ES-I3 (cell line): ENCODE results near the gene EPHB1.
"Not testable (repeated sequence)": the region's sequence is repeated elsewhere in the genome, so short reads cannot be mapped to it uniquely, and the experiment has no call there.

Source experiments
- H3K36me3 ChIP-seq: 2 replicates; pipeline ENCODE4 v1.6.1; 2013; ENCODE audit warnings: mild to moderate bottlenecking, low read length, control low read depth, moderate library complexity; ENCODE audit not compliant: insufficient read depth
- H3K4me1 ChIP-seq: 2 replicates; pipeline ENCODE4 v1.6.1; 2013; ENCODE audit warnings: mild to moderate bottlenecking, control low read depth, low read length; ENCODE audit not compliant: insufficient read depth
- H3K9ac ChIP-seq: 2 replicates; pipeline ENCODE4 v1.6.1; 2013; ENCODE audit warnings: low read depth, mild to moderate bottlenecking, low read length, moderate library complexity
- H3K9me3 ChIP-seq: 2 replicates; pipeline ENCODE4 v1.6.1; 2013; ENCODE audit warnings: mild to moderate bottlenecking, low read length, moderate library complexity; ENCODE audit not compliant: control insufficient read depth, insufficient read depth

EPHB1 gene

DNA sequence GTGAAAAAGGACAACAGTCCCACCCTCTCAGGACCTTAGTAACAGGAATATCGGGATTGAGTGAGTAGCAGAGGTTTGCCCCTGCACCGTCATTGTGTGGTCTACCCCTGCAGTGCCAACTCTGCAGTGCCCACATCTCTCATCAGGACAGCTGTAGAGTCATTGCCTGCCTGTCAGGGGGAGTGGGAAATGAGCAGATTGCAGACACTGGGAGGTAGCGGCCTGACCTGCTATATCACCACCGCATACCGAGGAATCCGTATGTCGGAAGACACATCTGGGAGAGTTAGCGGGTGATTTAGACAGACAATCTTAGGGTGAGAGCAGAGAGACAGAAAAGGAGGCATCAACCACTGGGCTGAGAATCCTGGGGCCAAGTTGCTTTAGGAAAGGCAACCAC, 218.1 kb downstream of the EPHB1 start:
- Histone ChIP-seq H3K36me3 (no peaks in the 10 kb centered on the region), H3K9ac (no peak overlapping the region), H3K9me3 (no peaks in the 10 kb centered on the region), H3K4me1 (peaks cover 5% of the 10 kb centered on the region; the same call in 1 of the 2 replicates)

DNA sequence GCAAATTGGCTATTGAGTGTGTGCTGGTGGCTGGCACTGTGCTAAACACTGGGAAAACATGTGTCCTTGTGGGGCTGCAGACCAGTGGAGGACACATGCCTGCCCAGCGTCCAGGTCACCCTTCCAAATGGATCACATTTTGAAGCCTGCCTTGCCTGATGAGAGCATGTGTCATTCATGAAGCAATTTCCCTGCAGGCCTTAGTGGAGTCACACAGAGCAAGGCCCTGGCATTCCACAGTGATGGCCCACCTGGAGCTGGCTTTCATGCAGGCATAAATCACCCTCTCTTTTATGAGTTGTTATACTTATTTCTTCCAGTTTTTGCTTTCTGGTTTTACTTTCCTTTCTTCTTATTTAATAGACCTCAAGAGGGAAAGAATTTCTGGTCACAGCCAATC, 219.5 kb downstream of the EPHB1 start:
- Histone ChIP-seq H3K9ac (no peak overlapping the region), H3K9me3 (no peaks in the 10 kb centered on the region), H3K4me1 (peaks cover 9% of the 10 kb centered on the region; the same call in 1 of the 2 replicates), H3K36me3 (no peaks in the 10 kb centered on the region)

DNA sequence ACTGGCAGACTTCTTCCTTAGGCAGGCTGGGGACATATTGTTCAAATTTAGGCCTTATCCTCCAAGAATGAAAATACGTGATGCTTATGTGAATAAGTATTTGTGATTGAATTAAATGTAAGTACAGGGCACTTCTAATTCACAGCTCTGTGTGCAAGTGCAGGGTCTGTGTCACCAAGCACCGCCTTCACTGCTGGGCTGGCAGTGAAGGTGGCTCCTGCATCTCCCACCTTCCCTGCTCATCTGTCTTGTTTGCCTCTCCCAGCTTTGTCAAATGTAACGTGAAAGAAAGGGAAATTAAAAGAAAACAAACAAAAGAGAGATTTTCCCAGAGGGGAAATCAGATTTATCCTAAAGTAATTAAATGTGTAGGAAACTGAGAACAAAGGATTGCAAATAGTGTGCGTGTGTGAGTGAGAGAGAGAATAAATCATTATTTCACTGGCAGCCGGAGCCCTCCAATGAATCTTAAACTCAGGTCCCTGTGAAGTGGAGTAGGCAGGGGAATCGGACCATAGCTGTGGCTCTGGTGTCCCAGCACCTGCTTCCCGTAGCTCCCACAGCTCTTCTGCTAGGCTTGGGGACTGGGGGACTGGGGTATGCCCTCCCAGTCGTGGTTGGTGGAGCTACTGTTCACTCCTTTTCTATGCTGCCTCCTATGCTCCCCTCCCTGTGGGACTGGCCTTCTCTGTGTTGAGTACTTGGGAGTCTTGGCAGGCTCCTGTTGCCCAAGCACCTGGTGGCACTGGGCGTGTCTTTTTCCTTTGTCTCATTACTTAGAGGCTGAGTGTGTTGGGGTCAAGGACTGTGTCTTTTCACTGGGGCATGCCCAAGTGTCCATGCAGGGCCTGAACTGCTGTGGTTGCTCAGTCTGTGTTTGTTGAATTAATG, 222.2 kb downstream of the EPHB1 start:
- Histone ChIP-seq H3K36me3 (no peaks in the 10 kb centered on the region), H3K9me3 (no peaks in the 10 kb centered on the region), H3K9ac (no peak overlapping the region), H3K4me1 (peaks cover 9% of the 10 kb centered on the region; the same call in 1 of the 2 replicates)

DNA sequence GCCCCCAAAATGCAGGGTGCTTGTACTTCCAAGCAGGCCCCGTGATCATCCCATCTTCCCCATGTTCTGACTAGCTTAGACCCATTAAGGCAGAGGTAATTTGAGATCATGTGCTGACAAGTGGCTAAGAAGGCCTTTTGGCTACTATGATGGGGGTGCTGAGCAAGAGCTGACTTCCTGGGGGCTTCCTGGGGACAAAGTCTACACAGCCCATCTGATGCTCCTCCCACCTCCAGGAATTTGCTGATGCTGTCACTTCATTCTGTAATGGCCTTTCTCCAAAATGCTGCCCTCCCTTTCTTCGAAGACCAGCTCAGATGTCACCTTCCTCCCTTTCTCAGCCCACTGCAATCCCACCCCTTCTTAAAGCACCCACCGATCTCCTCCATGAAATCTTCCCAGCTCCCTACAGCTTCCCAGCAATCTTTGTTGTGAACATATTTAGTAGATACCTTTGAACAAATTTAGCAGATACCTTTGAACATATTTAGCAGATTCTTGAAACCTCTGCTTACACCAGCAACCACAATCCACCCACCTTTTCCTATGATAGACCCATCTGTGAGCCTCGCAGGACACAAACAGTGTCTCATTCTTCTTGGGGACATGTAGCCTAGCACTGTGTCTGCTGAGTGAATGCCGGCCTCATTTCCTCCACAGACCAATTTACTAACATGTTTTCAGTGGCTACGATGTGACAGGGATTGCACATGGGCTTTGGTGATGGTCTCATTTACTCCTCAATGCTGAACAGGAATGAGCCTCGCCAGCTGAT, 223.3 kb downstream of the EPHB1 start:
- no peaks in the 10 kb centered on the region for H3K9me3 ChIP-seq
- no peak overlapping the region for H3K9ac ChIP-seq
- peaks cover 9% of the 10 kb centered on the region; the same call in 1 of the 2 replicates for H3K4me1 ChIP-seq
- no peaks in the 10 kb centered on the region for H3K36me3 ChIP-seq

DNA sequence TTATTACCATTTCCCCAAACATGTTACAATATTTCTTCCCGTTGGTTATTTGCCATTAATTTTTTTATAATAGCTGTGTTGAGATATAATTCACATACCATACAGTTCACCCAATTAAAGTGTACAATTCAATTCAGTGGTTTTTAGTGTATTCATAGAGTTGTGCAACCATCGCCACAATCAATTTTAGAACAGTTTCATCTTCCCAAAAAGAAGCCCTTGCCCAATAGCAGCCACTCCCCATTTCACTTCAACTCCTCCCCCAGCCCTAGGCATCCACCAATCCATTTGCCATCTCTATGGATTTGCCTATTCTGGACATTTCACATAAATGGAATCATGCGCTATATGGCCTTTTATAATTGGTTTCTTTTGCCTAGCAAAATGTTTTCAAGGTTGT, 225.1 kb downstream of the EPHB1 start:
- Histone ChIP-seq H3K4me1 (peaks cover 9% of the 10 kb centered on the region; the same call in 1 of the 2 replicates), H3K9me3 (no peaks in the 10 kb centered on the region), H3K9ac (no peak overlapping the region)

DNA sequence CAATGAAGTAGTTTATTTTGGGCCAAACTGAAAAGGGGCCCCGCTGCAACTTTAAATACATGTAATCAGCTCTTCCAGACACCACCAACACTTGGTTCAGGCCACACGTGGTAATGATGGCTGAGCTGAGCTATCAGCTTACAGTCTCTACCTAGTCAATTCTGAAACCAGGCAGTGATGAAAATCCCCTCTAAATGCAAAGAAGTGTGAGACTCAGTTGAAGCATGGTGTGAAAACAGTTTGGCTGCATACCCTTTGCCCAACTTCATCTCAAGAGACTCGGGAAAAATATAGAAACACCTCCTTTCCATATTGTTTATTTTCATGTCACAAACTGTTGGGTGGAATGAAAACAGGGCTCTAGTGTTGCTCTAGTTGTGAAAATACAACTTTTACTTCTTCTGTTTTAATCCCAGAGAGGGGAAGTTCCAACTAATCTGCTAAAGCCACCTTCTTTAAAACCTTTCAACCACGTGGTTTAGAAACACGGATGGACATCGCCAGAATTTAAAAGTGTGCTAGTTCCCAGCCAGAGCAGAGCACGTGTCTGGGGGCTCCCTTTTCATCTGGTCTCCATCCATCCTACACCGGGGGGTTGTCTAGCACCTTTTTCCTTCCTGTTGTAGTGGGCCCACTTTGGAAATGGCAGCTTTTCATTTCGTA, 229.1 kb downstream of the EPHB1 start:
- Histone ChIP-seq H3K9me3 (no peaks in the 10 kb centered on the region), H3K4me1 (no peaks in the 10 kb centered on the region), H3K9ac (no peak overlapping the region), H3K36me3 (no peaks in the 10 kb centered on the region)

More for the DNA sequence above, 225.1 kb downstream of the EPHB1 start:
- no peaks in the 10 kb centered on the region for H3K36me3 ChIP-seq

DNA sequence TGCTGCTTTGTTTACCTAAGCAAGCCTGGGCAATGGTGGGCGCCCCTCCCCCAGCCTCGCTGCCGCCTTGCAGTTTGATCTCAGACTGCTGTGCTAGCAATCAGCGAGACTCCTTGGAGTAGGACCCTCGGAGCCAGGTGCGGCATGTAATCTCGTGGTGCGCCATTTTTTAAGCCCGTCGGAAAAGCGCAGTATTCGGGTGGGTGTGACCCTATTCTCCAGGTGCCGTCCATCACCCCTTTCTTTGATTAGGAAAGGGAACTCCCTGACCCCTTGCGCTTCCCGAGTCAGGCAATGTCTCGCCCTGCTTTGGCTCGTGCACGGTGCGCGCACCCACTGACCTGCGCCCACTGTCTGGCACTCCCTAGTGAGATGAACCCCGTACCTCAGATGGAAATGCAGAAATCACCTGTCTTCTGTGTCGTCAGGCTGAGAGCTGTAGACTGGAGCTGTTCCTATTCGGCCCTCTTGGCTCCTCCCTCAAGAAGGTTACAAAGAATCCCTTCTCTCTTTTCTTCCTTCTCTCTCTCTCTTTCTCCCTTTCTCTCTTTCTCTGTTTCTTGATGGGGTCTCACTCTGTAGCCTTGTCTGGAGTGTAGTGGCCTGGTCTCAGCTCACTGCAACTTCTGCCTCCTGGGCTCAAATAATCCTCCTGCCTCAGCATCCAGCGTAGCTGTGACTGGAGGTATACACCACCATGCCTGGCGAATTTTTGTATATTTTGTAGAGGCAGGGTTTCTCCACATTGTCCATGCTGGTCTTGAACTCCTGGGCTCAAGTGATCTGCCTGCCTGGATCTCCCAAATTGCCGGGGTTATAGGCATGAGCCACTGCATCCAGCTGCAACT, 235.9 kb downstream of the EPHB1 start:
- H3K4me1 ChIP-seq, H3K9me3 ChIP-seq, H3K36me3 ChIP-seq: not testable (repeated sequence)
- H3K9ac ChIP-seq = peak overlapping the region; percentile 60; the same call in 1 of the 2 replicates

DNA sequence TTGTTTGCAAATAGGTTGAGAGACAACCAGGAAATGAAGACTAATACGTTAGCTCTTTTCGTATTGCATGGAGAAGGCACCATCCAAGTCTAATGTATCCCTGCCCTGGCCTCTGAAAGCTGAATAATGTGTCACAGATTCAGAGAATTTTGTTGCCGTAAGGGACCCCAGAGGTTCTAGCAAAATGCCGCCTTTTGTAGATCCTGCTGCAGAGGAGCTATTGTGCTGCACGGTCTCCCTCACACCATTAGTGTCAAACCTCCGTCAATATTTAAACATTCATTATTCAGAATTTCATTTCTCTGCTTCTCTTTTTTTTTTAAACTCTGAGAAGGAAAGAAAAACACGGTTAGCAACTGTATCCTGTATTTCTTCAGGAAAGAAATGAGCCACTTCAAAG, 238.7 kb downstream of the EPHB1 start:
- H3K9me3 ChIP-seq = no peaks in the 10 kb centered on the region
- no peak overlapping the region for H3K9ac ChIP-seq
- no peaks in the 10 kb centered on the region for H3K4me1 ChIP-seq
- no peaks in the 10 kb centered on the region for H3K36me3 ChIP-seq

DNA sequence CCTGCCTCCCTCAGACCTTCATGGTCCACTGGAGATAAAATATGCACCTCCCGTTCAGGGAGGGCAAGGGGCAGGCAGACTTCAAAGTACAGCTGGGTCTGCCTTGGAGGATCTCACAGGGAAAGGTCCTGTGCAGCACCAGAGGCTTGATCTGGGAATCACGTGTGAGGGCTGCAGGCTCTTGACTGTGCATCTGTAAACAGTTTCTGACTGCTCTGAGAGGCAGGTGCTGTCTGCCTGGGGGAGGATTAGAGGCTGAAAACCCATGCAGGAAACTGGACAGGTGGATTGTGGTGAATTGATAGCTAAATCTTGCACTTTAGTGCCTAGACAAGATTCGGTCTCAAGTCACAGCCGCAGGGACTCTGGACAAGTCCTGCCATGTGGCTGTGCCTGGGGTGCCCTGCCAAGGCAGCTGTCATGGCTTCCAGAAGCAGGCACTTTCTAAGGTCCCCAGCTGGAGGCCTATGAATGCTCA, 239.3 kb downstream of the EPHB1 start:
- Histone ChIP-seq H3K4me1 (no peaks in the 10 kb centered on the region), H3K9ac (no peak overlapping the region), H3K9me3 (no peaks in the 10 kb centered on the region), H3K36me3 (no peaks in the 10 kb centered on the region)

DNA sequence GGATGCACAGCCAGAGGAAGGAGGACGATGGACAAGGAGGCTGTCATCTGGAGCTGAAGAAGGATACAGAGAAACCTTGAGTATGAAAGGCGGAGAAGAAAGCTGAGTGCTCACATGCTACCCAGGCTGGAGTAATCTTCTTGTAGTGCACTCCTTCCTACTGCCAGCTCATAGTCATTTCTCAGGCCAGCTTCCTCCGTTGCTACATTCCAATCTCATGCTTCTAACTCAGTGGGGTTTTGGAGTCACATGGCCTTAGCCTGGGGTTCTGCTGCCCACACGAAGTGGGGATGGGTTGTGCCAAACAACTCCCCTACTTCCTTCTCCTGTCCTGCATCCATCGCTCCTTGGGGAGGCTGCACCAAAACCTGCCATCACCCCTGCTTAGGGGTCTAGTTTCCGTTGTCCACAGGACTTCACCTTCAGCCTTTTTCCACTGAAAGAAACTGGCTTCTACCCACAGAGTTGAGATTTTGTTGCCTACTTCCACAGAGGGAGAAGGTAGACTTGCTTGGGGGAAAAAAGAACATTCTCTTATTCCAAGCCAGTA, 239.9 kb downstream of the EPHB1 start:
- Histone ChIP-seq H3K9me3 (no peaks in the 10 kb centered on the region), H3K4me1 (no peaks in the 10 kb centered on the region), H3K9ac (no peak overlapping the region)

DNA sequence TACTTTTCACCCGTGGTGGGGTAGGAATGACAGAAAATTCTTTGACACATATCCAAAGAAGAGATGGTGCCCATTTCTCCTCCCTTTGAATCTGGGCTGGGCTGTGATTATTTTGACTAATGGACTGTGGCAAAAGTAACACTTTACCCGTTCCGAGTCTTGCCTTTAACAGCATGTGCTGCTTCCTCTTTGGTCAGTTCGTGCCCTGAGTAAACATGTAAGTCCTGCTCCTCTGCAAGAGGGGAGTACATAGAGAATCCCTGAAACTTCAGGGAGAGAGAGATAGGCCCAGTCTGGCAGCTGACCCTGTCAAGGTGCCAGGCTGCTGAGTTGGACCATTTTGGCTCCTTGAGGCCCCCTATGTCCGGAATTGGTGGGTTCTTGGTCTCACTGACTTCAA, 243.1 kb downstream of the EPHB1 start:
- no peaks in the 10 kb centered on the region for H3K36me3 ChIP-seq
- no peaks in the 10 kb centered on the region for H3K9me3 ChIP-seq
- H3K4me1 ChIP-seq = no peaks in the 10 kb centered on the region
- H3K9ac ChIP-seq = no peak overlapping the region

More for the DNA sequence above, 239.9 kb downstream of the EPHB1 start:
- H3K36me3 ChIP-seq = no peaks in the 10 kb centered on the region

DNA sequence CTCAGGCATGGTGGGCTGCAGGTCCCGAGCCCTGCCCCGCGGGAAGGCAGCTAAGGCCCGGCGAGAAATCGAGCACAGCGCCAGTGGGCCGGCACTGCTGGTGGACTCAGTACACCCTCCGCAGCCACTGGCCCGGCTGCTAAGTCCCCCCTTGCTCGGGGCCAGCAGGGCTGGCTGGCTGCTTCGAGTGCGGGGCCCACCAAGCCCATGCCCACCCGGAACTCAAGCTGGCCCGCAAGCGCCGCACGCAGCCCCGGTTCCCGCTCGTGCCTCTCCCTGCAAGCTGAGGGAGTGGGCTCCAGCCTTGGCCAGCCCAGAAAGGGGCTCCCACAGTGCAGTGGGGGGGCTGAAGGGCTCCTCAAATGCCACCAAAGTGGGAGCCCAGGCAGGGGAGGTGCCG, 244.5 kb downstream of the EPHB1 start:
- H3K36me3 ChIP-seq, H3K4me1 ChIP-seq, H3K9ac ChIP-seq, H3K9me3 ChIP-seq: not testable (repeated sequence)

DNA sequence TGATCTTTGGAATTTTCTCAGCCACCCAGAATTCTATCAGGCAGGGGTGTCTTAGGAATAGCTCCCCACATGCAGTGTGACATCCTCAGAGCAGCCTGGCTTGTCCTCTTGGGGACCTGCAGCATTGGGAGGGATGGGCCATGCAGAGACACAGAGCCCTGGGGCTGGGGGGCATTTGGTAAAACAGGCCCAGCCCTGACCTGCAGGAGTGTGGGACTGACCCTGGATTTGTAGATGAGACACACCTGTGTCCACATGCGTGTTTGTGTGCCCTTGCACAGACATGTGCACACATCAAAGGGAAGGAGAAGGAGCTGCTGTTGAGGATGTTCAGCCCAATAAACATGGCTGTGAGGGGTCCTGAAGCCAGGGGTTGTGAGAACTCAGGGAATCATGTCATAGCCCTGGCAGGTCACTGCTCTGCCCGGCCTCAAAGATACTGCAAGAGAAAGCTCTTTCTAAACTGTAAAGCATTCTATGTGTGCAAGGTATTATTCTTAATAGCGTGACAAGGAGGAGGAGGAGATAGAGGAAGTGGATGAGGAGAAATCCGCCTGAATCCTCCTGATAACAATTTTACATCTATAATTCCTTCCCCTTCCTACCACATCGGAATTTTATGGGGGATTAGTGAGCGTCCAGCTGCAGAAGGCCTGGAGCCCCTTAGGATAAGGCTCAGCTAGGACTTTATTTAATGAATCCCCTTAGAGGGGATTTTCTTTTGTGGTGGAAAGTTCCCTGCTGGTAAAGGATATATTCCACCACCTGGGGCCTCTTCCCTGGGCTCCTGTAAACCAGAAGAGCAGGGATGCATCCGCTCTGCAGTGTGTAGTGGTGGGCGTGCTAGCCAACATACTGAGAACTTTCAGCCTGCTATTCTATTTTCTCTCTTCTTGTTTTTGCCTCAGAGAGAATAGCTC, 245.5 kb downstream of the EPHB1 start:
- Histone ChIP-seq H3K36me3 (no peaks in the 10 kb centered on the region), H3K4me1 (no peaks in the 10 kb centered on the region), H3K9ac (no peak overlapping the region), H3K9me3 (no peaks in the 10 kb centered on the region)
